ENCODE results near the gene COMMD7. TPM values are rescaled to one million over a fixed set of nuclear protein-coding genes. Genes with fewer than 3 reads are reported as not detected.

The COMMD7 gene
- total RNA-seq, 1 donor from 2014 or later: 16.1 TPM

DNA sequence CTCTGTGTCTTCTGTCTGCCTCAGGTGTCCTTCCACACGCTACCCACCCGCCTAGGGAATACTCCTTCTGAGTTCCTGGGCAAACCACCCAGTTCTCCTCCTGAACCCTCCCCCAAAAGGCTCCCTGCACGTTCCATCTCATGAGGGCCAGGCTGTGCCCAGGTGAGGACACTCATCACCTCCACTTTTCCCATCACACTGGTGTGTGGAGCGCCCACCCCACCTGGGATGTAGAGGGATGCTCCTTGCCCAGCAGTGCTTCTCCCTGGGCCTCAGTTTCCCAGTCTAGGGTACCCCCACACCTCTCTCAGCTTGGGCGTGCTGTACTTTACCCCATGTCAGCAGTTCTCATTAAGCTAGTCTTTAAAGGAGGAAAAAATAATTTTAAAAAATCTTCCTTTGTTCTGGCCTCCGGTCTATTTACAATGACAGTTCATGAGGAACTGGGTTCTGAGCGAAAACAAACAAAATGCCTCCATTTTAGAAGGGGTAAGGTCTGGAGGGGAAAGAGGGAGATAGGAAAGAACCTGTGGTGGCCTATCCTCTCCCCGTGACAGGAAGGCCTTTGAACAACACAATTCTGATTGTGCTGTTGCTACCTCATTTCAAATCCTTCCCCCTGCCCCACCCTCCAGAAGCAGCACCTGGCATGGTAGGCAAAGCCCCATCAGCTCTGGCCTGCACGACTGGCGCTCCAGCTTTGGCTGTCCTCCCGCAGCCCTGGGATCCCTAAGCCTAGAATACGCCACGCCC is 67.9 kb downstream of the COMMD7 start:
- no peak for ATAC-seq

DNA sequence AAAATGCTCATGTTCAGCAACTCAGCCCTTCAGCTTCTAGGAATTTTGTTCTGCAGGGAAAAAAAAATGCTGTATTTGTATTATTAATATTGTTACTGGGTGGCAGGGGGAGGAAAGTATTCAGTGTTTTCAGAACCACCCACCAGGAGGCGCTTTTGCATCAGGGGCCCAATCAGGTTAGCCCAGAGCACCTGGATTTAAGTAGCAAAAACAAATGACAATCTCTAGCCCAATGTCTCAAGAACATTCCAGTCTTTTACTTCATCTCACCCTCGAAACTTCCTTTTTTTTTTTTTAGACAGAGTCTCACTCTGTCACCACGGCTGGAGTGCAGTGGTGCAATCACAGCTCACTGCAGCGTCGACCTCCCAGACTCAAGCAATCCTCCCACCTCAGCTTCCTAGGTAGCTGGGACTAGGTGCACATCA is 68.9 kb downstream of the COMMD7 start:
- peak; percentile 49 for ATAC-seq

GRCh38 chr20:32672982-32673851 is 70.0 kb downstream of the COMMD7 start:
- ATAC-seq: peak; percentile 20

DNA sequence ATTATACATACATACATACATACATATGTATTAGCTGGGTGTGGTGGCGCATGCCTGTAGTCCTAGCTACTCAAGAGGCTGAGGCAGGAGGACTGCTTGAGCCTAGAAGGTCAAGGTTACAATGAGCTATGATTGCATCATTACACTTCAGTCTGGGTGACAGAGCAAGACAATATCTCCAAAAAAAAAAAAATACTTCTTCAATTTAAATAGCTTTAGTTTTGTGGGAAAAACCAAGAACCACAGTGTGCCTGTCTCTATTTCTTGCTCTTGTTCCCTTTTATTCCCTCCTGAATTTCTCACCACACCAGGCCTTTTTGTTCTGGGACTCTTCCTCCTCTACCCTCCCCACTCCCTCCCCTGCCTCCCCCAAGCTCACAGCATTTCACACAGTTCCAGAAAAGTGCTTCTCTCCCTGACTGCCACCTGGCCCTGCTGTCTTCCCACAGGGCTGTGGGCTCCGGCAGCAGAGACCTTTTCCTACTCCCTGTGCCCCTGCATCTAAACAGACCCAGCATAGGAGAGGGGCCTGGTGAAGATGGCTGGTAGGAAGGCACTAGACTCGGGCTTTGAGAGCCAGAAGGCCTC is 70.8 kb downstream of the COMMD7 start:
- no peak for ATAC-seq

- ATAC-seq: no peak
Measured at GRCh38 chr20:32670773-32671455, 72.4 kb downstream of the COMMD7 start.

- no peak for ATAC-seq
Measured at GRCh38 chr20:32667027-32667426, 76.2 kb downstream of the COMMD7 start.

DNA sequence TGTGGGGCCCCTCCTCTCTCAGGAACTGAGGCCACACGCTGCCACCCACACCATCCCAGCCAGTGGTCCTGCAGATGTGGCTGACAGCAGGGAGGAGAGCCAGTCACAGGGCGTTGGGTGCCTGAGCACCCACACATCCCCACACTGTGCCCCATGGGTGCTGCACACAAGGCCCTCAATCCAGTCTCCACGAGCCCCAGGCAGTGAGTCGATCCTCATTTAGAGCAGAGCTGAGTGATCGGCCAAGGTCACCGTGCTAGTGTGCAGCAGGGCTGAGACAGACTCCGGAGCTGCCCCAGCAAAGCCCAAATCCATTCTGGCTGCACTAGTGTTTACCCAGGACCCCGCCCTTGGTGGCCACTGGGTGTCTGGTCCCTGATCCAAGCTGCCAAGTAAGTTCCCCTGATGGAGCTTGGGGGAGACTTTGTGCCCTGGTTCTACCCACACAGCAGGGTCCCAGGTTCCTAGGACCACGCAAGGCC is 78.5 kb downstream of the COMMD7 start:
- peak; percentile 33 for ATAC-seq

GRCh38 chr20:32664012-32664677 is 79.1 kb downstream of the COMMD7 start:
- ATAC-seq: no peak

- no peak for ATAC-seq
Measured at GRCh38 chr20:32663335-32664011, 79.8 kb downstream of the COMMD7 start.

DNA sequence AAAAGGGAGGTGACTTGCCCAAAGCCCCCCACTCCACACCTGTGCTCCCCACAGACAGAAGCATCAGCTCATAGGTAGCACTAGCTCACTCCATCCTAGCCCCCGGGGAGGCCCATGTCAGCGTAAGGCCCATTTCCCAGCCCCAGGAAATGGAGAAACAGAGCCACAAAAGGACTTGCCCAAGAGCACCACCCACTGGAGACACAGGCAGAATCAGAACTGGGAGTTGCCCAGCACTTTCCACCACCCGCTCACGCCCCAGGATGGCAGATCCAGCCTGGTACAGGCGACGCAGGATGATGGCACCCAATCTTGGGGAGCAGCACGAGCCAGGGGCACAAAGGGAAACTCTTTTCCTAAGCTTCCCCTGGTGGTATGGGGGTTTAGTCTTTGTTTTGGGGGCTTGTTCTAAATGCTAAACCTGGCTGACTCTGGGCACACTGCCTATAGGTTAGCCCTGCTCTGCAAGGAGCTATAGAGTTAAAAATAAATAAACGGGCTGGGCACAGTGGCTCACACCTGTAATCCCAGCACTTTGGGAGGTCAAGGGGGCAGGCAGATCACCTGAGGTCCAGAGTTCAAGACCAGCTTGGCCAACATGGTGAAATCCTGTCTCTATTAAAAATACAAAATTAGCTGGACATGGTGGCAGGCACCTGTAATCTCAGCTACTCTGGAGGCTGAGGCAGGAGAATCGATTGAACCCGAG is 81.3 kb downstream of the COMMD7 start:
- peak; percentile 21 for ATAC-seq

DNA sequence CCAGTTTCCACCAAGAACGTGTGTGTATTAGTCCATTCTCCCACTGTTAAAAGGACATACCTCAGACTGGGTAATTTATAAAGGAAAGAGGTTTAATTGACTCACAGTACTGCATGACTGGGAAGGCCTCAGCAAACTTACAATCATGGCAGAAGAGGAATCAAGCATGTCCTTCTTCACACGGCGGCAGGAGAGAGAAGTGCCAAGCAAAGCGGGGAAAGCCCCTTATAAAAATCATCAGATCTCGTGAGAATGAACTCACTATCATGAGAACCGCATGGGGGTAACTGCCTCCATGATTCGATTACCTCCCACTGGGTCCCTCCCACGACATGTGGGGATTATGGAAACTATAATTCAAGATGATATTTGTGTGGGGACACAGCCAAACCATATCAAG is 82.6 kb downstream of the COMMD7 start:
- no peak for ATAC-seq

- ATAC-seq: no peak
Measured at GRCh38 chr20:32656827-32657226, 86.4 kb downstream of the COMMD7 start.

GRCh38 chr20:32655903-32656512 is 87.3 kb downstream of the COMMD7 start:
- ATAC-seq: no peak

- ATAC-seq: peak; percentile 92
Measured at GRCh38 chr20:32652739-32653526, 90.3 kb downstream of the COMMD7 start.

Other genes with a start within 250 kb of the COMMD7 start
- gene NOL4L, start 158.1 kb downstream of the COMMD7 start, total RNA-seq: 2.0 TPM
- gene C20orf203, start 69.5 kb downstream of the COMMD7 start, total RNA-seq: not detected
- gene DNMT3B, start 18.9 kb upstream of the COMMD7 start, total RNA-seq: 0.84 TPM
- gene MAPRE1, start 76.5 kb upstream of the COMMD7 start, total RNA-seq: 49.2 TPM
- 0.48 TPM for gene EFCAB8, start 115.5 kb upstream of the COMMD7 start, total RNA-seq

Data from esophagus mucosa (tissue), 1 donor.